Gastroesophageal sphincter (tissue), 3 donors: Measurements from ENCODE around the gene ADIPOR2.

Experiments
- EP300 ChIP-seq: sonication (generic); formaldehyde crosslinking; IDR thresholded peaks from one replicate; pipeline ENCODE4 v1.6.1; 2017; ENCODE audit warnings: antibody characterized with exemption, mild to moderate bottlenecking
- POLR2A ChIP-seq, 2 donors: fragments of 450-650 bp; IDR thresholded peaks; one replicate each; pipeline ENCODE4 v1.6.1; 2017; ENCODE audit warnings: antibody characterized with exemption in 2 of 2, mild to moderate bottlenecking in 2 of 2, moderate library complexity in 1 of 2
- POLR2AphosphoS5 ChIP-seq: sonication (generic); formaldehyde crosslinking; IDR thresholded peaks from one replicate; pipeline ENCODE4 v1.6.1; 2017; ENCODE audit warnings: antibody characterized with exemption
- TF ChIP-seq, protein P1 (sequence below), 4 experiments: fragments of 200-600 bp in 2 of 4; fragments of 450-650 bp in 2 of 4; sonication (generic) in 1 of 4; IDR thresholded peaks; one replicate each; pipeline ENCODE4 v1.5.1; 2017 to 2019; ENCODE audit warnings: antibody characterized with exemption in 4 of 4, mild to moderate bottlenecking in 2 of 4, moderate library complexity in 2 of 4

DNA sequence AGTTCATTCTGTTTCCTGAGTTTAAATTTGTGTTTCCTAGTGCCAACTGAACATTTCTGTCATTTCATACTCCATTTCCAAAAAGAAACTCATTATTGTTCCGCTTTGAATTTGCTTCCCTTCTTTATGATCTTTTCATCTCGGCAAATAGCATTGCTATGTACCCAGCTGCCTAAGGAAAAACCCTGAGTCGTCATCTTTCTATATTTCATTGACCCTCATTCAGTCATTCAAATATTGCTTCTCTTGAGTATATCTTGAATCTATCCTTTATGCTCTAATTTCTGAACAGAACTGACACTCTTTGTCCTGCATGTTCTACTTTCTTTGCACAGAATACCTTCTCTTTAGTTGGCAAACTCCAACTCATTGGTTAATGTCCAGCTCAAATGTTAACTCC, 35.9 kb downstream of the ADIPOR2 start:
- no peak for TF ChIP-seq POLR2A (IDR thresholded peaks at IDR 0.05)
- TF ChIP-seq, protein P1, sequence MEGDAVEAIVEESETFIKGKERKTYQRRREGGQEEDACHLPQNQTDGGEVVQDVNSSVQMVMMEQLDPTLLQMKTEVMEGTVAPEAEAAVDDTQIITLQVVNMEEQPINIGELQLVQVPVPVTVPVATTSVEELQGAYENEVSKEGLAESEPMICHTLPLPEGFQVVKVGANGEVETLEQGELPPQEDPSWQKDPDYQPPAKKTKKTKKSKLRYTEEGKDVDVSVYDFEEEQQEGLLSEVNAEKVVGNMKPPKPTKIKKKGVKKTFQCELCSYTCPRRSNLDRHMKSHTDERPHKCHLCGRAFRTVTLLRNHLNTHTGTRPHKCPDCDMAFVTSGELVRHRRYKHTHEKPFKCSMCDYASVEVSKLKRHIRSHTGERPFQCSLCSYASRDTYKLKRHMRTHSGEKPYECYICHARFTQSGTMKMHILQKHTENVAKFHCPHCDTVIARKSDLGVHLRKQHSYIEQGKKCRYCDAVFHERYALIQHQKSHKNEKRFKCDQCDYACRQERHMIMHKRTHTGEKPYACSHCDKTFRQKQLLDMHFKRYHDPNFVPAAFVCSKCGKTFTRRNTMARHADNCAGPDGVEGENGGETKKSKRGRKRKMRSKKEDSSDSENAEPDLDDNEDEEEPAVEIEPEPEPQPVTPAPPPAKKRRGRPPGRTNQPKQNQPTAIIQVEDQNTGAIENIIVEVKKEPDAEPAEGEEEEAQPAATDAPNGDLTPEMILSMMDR (IDR thresholded peaks at IDR 0.05): no peak
- TF ChIP-seq POLR2AphosphoS5: no peak
- no peak for TF ChIP-seq EP300
